SK-N-SH treated with all-trans-retinoic acid at 6 μM for 48 hours (cell line): ENCODE results near the gene TUSC7.

ENCODE experiments used
- ATAC-seq: fragments of 200-7000 bp; cut with Tn5 transposase; 3 replicates; pipeline ENCODE4 v1.9.1; 2020; ENCODE audit warnings: mild to moderate bottlenecking, moderate library complexity
- CSDC2 ChIP-seq: fragments of 250-450 bp; sonication (Bioruptor Pico); IDR thresholded peaks from 2 replicates; pipeline ENCODE4 v1.5.0; 2020; ENCODE audit warnings: mild to moderate bottlenecking, moderate library complexity
- ESRRG ChIP-seq: fragments of 250-450 bp; sonication (Bioruptor Pico); IDR thresholded peaks from 2 replicates; pipeline ENCODE4 v1.6.1; 2021; ENCODE audit warnings: mild to moderate bottlenecking
- GLIS3 ChIP-seq: fragments of 250-450 bp; sonication (Bioruptor Pico); IDR thresholded peaks from 2 replicates; pipeline ENCODE4 v1.5.0; 2020; ENCODE audit warnings: mild to moderate bottlenecking, moderate library complexity
- ISL1 ChIP-seq: fragments of 250-450 bp; sonication (Bioruptor Pico); IDR thresholded peaks from 2 replicates; pipeline ENCODE4 v2.1.2; 2022; ENCODE audit warnings: mild to moderate bottlenecking, moderate library complexity
- OSR1 ChIP-seq: fragments of 250-450 bp; sonication (Bioruptor Pico); IDR thresholded peaks from 2 replicates; pipeline ENCODE4 v1.8.0; 2022; ENCODE audit warnings: moderate library complexity, mild to moderate bottlenecking, inconsistent platforms
- PATZ1 ChIP-seq: fragments of 250-450 bp; sonication (Bioruptor Pico); IDR thresholded peaks from 2 replicates; pipeline ENCODE4 v1.8.0; 2020; ENCODE audit warnings: mild to moderate bottlenecking, moderate library complexity, borderline replicate concordance
- PPARA ChIP-seq: fragments of 250-450 bp; sonication (Bioruptor Pico); IDR thresholded peaks from 2 replicates; pipeline ENCODE4 v1.5.0; 2020; ENCODE audit warnings: mild to moderate bottlenecking, borderline replicate concordance
- RARB ChIP-seq: fragments of 250-450 bp; sonication (Bioruptor Pico); IDR thresholded peaks from 2 replicates; pipeline ENCODE4 v1.8.0; 2021; ENCODE audit warnings: mild to moderate bottlenecking, moderate library complexity
- SNAI2 ChIP-seq: fragments of 250-450 bp; sonication (Bioruptor Pico); IDR thresholded peaks from 2 replicates; pipeline ENCODE4 v1.5.0; 2020; ENCODE audit warnings: mild to moderate bottlenecking, moderate library complexity
- TCF4 ChIP-seq: fragments of 250-450 bp; sonication (Bioruptor Pico); IDR thresholded peaks from 2 replicates; pipeline ENCODE4 v1.8.0; 2021; ENCODE audit warnings: mild to moderate bottlenecking, moderate library complexity, borderline replicate concordance
- TSHZ2 ChIP-seq: fragments of 250-450 bp; sonication (Bioruptor Pico); IDR thresholded peaks from 2 replicates; pipeline ENCODE4 v1.5.0; 2020; ENCODE audit warnings: mild to moderate bottlenecking, moderate library complexity
- ZC3H10 ChIP-seq: fragments of 250-450 bp; sonication (Bioruptor Pico); IDR thresholded peaks from 2 replicates; pipeline ENCODE4 v1.5.1; 2021; ENCODE audit warnings: mild to moderate bottlenecking, moderate library complexity
- ZFP3 ChIP-seq: fragments of 250-450 bp; sonication (Bioruptor Pico); IDR thresholded peaks from 2 replicates; pipeline ENCODE4 v1.5.0; 2020; ENCODE audit warnings: mild to moderate bottlenecking, moderate library complexity
- ZFP30 ChIP-seq: fragments of 450-650 bp; formaldehyde crosslinking; IDR thresholded peaks from 2 replicates; pipeline ENCODE4 v1.5.0; 2022; ENCODE audit warnings: mild to moderate bottlenecking, moderate library complexity
- ZNF565 ChIP-seq: fragments of 450-650 bp; formaldehyde crosslinking; conservative IDR thresholded peaks from 2 replicates; pipeline ENCODE4 v1.5.0; 2020; ENCODE audit warnings: low read depth, mild to moderate bottlenecking, moderate library complexity
- ZNF8 ChIP-seq: fragments of 450-650 bp; formaldehyde crosslinking; IDR thresholded peaks from 2 replicates; pipeline ENCODE4 v1.5.0; 2020; ENCODE audit warnings: mild to moderate bottlenecking, moderate library complexity
- TF ChIP-seq, protein P1 (sequence below): fragments of 250-450 bp; sonication (Bioruptor Pico); IDR thresholded peaks from 2 replicates; pipeline ENCODE4 v1.5.1; 2020; ENCODE audit warnings: low read depth, mild to moderate bottlenecking, moderate library complexity

The TUSC7 gene

DNA sequence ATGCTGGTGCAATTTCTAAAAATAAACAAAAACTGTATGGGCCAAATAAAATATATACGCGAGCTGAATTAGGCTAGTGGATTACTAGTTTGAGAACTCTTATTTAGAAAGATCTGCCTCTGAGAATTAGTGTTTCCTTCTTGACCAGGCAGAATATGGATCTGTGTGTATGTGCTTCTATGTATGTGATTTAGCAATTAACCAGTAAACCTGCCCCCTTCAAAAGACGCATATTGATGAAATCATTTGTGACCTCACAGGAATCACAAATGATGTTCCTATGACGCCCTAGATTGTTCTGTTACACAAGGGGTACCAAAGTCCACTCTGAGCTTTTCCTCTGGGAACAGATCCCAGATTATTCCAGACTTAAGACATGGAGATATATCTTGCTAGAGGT is at the start of gene TUSC7:
TSS of gene TUSC7 (plus strand) at position 301 of the 400 bp plus-strand sequence.
- TF ChIP-seq CSDC2 (CRISPR knock-in tag) (no peak), TSHZ2 (no peak), GLIS3 (CRISPR knock-in tag) (no peak), PATZ1 (CRISPR knock-in tag) (no peak), ZFP3 (CRISPR knock-in tag) (no peak), TCF4 (CRISPR knock-in tag) (no peak), RARB (CRISPR knock-in tag) (no peak), PPARA (no peak), ESRRG (CRISPR knock-in tag) (no peak), ISL1 (no peak), ZC3H10 (CRISPR knock-in tag) (no peak), ZFP30 (no peak), ZNF8 (CRISPR knock-in tag) (no peak), ZNF565 (CRISPR knock-in tag) (no peak)
- TF ChIP-seq, protein P1, sequence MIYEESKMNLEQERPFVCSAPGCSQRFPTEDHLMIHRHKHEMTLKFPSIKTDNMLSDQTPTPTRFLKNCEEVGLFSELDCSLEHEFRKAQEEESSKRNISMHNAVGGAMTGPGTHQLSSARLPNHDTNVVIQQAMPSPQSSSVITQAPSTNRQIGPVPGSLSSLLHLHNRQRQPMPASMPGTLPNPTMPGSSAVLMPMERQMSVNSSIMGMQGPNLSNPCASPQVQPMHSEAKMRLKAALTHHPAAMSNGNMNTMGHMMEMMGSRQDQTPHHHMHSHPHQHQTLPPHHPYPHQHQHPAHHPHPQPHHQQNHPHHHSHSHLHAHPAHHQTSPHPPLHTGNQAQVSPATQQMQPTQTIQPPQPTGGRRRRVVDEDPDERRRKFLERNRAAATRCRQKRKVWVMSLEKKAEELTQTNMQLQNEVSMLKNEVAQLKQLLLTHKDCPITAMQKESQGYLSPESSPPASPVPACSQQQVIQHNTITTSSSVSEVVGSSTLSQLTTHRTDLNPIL, result no peak
- no peak for ATAC-seq

DNA sequence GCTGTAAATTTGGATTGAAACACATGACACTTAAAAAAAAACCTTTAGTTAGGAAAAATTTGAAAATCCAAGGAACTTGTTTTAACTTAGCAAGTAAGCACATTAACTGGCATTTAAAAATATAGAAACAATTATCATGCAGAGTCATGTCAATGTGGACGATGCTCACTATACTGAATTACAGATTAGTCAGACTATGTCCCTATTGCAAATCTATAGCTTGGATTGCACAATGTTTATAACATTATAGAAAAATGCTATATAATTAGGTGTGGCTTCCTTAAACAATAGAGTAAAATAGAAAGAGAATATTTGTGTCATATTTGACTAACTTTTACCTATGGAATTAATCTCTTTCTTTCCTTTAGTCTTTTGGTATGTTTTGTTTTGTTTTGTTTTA is 48.4 kb upstream of the TUSC7 start:
- TF ChIP-seq TCF4 (CRISPR knock-in tag) (no peak), OSR1 (CRISPR knock-in tag) (no peak), ZNF565 (CRISPR knock-in tag) (no peak), ZNF8 (CRISPR knock-in tag) (no peak), PATZ1 (CRISPR knock-in tag) (no peak), PPARA (no peak)
- TF ChIP-seq, protein P1, result no peak
- no peak for ATAC-seq

GRCh38 chr3:116663161-116664110 is 46.1 kb upstream of the TUSC7 start:
- TF ChIP-seq, protein P1, result no peak
- TF ChIP-seq SNAI2 (CRISPR knock-in tag), result no peak
- no peak for TF ChIP-seq RARB (CRISPR knock-in tag)
- no peak for ATAC-seq
